ENCODE measurements around the gene DNMBP.

- no peak for TF ChIP-seq EGR1 (IDR thresholded peaks at IDR 0.05)
- no peak for TF ChIP-seq REST (IDR thresholded peaks at IDR 0.05; ENCODE audit: low read depth)
These were observed 173.0 kb downstream of the DNMBP start for GRCh38 chr10:99836711-99837110.

Measured in Ishikawa (cell line).